ENCODE results near the gene IL1RAP.

GRCh38 chr3:190505381-190506003, 8.4 kb upstream of the IL1RAP start:
- TF ChIP-seq, protein P1, sequence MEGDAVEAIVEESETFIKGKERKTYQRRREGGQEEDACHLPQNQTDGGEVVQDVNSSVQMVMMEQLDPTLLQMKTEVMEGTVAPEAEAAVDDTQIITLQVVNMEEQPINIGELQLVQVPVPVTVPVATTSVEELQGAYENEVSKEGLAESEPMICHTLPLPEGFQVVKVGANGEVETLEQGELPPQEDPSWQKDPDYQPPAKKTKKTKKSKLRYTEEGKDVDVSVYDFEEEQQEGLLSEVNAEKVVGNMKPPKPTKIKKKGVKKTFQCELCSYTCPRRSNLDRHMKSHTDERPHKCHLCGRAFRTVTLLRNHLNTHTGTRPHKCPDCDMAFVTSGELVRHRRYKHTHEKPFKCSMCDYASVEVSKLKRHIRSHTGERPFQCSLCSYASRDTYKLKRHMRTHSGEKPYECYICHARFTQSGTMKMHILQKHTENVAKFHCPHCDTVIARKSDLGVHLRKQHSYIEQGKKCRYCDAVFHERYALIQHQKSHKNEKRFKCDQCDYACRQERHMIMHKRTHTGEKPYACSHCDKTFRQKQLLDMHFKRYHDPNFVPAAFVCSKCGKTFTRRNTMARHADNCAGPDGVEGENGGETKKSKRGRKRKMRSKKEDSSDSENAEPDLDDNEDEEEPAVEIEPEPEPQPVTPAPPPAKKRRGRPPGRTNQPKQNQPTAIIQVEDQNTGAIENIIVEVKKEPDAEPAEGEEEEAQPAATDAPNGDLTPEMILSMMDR (IDR thresholded peaks at IDR 0.05 in 8 of 11, conservative IDR thresholded peaks at IDR 0.05 in 3 of 11) = no peak
- no peak for TF ChIP-seq POLR2AphosphoS5 (IDR thresholded peaks at IDR 0.05)
- TF ChIP-seq POLR2A (IDR thresholded peaks at IDR 0.05) = no peak

Measured in spleen (tissue), 7 donors.